GM18519 (cell line): ENCODE data around the gene ASCL5.

Experiments
- ATAC-seq: cut with Tn5 transposase; IDR thresholded peaks from one replicate; pipeline ENCODE4 v1.9.1; 2021; ENCODE audit warnings: mild to moderate bottlenecking, moderate library complexity; ENCODE audit not compliant: unreplicated experiment, low FRiP score

The ASCL5 gene

GRCh38 chr1:201137024-201137392, 10.0 kb upstream of the ASCL5 start:
- ATAC-seq = no peak

- no peak for ATAC-seq
Measured at GRCh38 chr1:201136355-201137023, 9.5 kb upstream of the ASCL5 start.

GRCh38 chr1:201134405-201134804, 7.4 kb upstream of the ASCL5 start:
- ATAC-seq = no peak

GRCh38 chr1:201131398-201131797, 4.4 kb upstream of the ASCL5 start:
- ATAC-seq = no peak

- ATAC-seq = no peak
Measured at GRCh38 chr1:201128962-201129361, 2.0 kb upstream of the ASCL5 start.

- no peak for ATAC-seq
Measured at GRCh38 chr1:201128476-201128875, 1.5 kb upstream of the ASCL5 start.

GRCh38 chr1:201127755-201128455, 921 bp upstream of the ASCL5 start:
- no peak for ATAC-seq

GRCh38 chr1:201126463-201126831, 537 bp downstream of the ASCL5 start:
- no peak for ATAC-seq

GRCh38 chr1:201125800-201126199, 1.2 kb downstream of the ASCL5 start:
- ATAC-seq = no peak

- no peak for ATAC-seq
Measured at GRCh38 chr1:201125019-201125418, 2.0 kb downstream of the ASCL5 start.

- no peak for ATAC-seq
Measured at GRCh38 chr1:201123866-201124265, 3.1 kb downstream of the ASCL5 start.

GRCh38 chr1:201122321-201122957, 4.5 kb downstream of the ASCL5 start:
- ATAC-seq = no peak

GRCh38 chr1:201119206-201120197, 7.5 kb downstream of the ASCL5 start:
- no peak for ATAC-seq

GRCh38 chr1:201116091-201116490, 10.9 kb downstream of the ASCL5 start:
- no peak for ATAC-seq

GRCh38 chr1:201115390-201115937, 11.5 kb downstream of the ASCL5 start:
- no peak for ATAC-seq

GRCh38 chr1:201114245-201115131, 12.5 kb downstream of the ASCL5 start:
- peak; percentile 62 for ATAC-seq

- ATAC-seq = no peak
Measured at GRCh38 chr1:201113451-201114244, 13.3 kb downstream of the ASCL5 start.

GRCh38 chr1:201112926-201113325, 14.1 kb downstream of the ASCL5 start:
- ATAC-seq = no peak
